ENCODE measurements around the gene CHMP2A.

Gene CHMP2A

GRCh38 chr19:58536852-58537798, 17.8 kb downstream of the CHMP2A start:
- DNase-seq = no peak

- DNase-seq = no peak
These were observed 19.0 kb downstream of the CHMP2A start for GRCh38 chr19:58535857-58536256.

GRCh38 chr19:58531034-58531840, 23.7 kb downstream of the CHMP2A start:
- no peak for DNase-seq

GRCh38 chr19:58529405-58529804, 25.5 kb downstream of the CHMP2A start:
- no peak for DNase-seq

- no peak for DNase-seq
These were observed 32.2 kb downstream of the CHMP2A start for GRCh38 chr19:58522709-58523108.

GRCh38 chr19:58521651-58522050, 33.3 kb downstream of the CHMP2A start:
- DNase-seq = no peak

- no peak for DNase-seq
These were observed 34.7 kb downstream of the CHMP2A start for GRCh38 chr19:58520257-58520599.

- peak; percentile 87 for DNase-seq
These were observed 35.3 kb downstream of the CHMP2A start, which contains the start of gene ZBTB45 for GRCh38 chr19:58519355-58520256. Gene ZBTB45, minus strand, starts transcription at chr19:58519810. Its CDS starts 2,137 bp downstream, at chr19:58517673.

- DNase-seq = no peak
These were observed 35.9 kb downstream of the CHMP2A start for GRCh38 chr19:58519087-58519354.

GRCh38 chr19:58518256-58519086, 36.4 kb downstream of the CHMP2A start:
- DNase-seq = no peak

GRCh38 chr19:58516964-58517833, 37.7 kb downstream of the CHMP2A start:
- no peak for DNase-seq

- DNase-seq = no peak
These were observed 38.6 kb downstream of the CHMP2A start for GRCh38 chr19:58516246-58516836.

GRCh38 chr19:58515259-58515658, 39.6 kb downstream of the CHMP2A start:
- no peak for DNase-seq

- no peak for DNase-seq
These were observed 40.3 kb downstream of the CHMP2A start for GRCh38 chr19:58514564-58515022.

- peak; percentile 85 for DNase-seq
These were observed 41.0 kb downstream of the CHMP2A start for GRCh38 chr19:58513694-58514563.

GRCh38 chr19:58513213-58513693, 41.7 kb downstream of the CHMP2A start:
- DNase-seq = no peak

- DNase-seq = no peak
These were observed 43.3 kb downstream of the CHMP2A start, which contains the start of gene SLC27A5 for GRCh38 chr19:58511353-58512208. Gene SLC27A5, minus strand, starts transcription at chr19:58511992. Its CDS starts 37 bp downstream, at chr19:58511955.
